ENCODE data around the gene ADCY5. TPM values are rescaled to one million over a fixed set of nuclear protein-coding genes. Genes with fewer than 3 reads are reported as not detected.
"Not testable (repeated sequence)": the region's sequence is repeated elsewhere in the genome, so short reads cannot be mapped to it uniquely, and the experiment has no call there.

Gene ADCY5
- total RNA-seq, 1 experiment from 2014 or later = 1.4 TPM

- intact Hi-C loops (cut with micrococcal nuclease; ENCODE audit: unreplicated experiment) = loop anchor here (1.0 kb wide), 1 partner anchor 160 kb away; no protein-coding TSS in a partner anchor
- Histone ChIP-seq H3K27me3 (ENCODE audit: control insufficient read depth, insufficient read depth, low read length) (no peaks in the 10 kb centered on the region), H3K4me1 (ENCODE audit: control insufficient read depth, insufficient read depth, low read length) (no peaks in the 10 kb centered on the region), H3K36me3 (ENCODE audit: control insufficient read depth, insufficient read depth, low read length) (peaks cover 5% of the 10 kb centered on the region; the same call in 1 of the 2 replicates), H3K27ac (ENCODE audit: low read length) (no peak overlapping the region), H3K9me3 (ENCODE audit: control insufficient read depth, insufficient read depth, low read depth, low read length) (no peaks in the 10 kb centered on the region), H3K4me3 (ENCODE audit: low read depth in 2 of 2, low read length in 2 of 2) (no peak overlapping the region)
- TF ChIP-seq CTCF (IDR thresholded peaks at IDR 0.05) (no peak), REST (IDR thresholded peaks at IDR 0.05; ENCODE audit: insufficient read depth in 1 of 2, low read depth in 2 of 2, low read length in 1 of 2) (no peak), POLR2AphosphoS5 (IDR thresholded peaks at IDR 0.05; ENCODE audit: low read depth, low read length) (no peak), SIN3A (IDR thresholded peaks at IDR 0.05; ENCODE audit: borderline replicate concordance, insufficient read depth, low read depth, low read length) (no peak), TCF7L2 (IDR thresholded peaks at IDR 0.05; ENCODE audit: low read depth, low read length) (no peak)
- no TSS peak for BruUV-seq (replicated peaks)
- in situ Hi-C loops (cut with HindIII; ENCODE audit: low pct_unique_long_range_greater_than_20kb, low sequenced_read_pairs) = no loop called here
- ChIA-PET POLR2A (no interaction called here), CTCF (interaction anchor here (0.6 to 1.0 kb wide), 3 partner anchors 146 to 160 kb away, joined by 3 read pairs; no protein-coding TSS in a partner anchor)
- ATAC-seq (no peak), DNase-seq (ENCODE audit: low read depth, low spot score) (no peak)
Measured at GRCh38 chr3:123488645-123489347, 39.9 kb upstream of the ADCY5 start.

GRCh38 chr3:123487063-123487462, 38.2 kb upstream of the ADCY5 start:
- CTCF ChIA-PET; DNase-seq (ENCODE audit: low read depth, low spot score); H3K27me3 ChIP-seq (ENCODE audit: control insufficient read depth, insufficient read depth, low read length); H3K36me3 ChIP-seq (ENCODE audit: control insufficient read depth, insufficient read depth, low read length); H3K27ac ChIP-seq (ENCODE audit: low read length); in situ Hi-C loops (cut with HindIII; ENCODE audit: low pct_unique_long_range_greater_than_20kb, low sequenced_read_pairs); H3K9me3 ChIP-seq (ENCODE audit: control insufficient read depth, insufficient read depth, low read depth, low read length); ATAC-seq; BruUV-seq (replicated peaks); H3K4me3 ChIP-seq (ENCODE audit: low read depth in 2 of 2, low read length in 2 of 2); intact Hi-C loops (cut with micrococcal nuclease; ENCODE audit: unreplicated experiment); H3K4me1 ChIP-seq (ENCODE audit: control insufficient read depth, insufficient read depth, low read length); POLR2A ChIA-PET: not testable (repeated sequence)

- no peaks in the 10 kb centered on the region for H3K4me1 ChIP-seq (ENCODE audit: control insufficient read depth, insufficient read depth, low read length)
- in situ Hi-C loops (cut with HindIII; ENCODE audit: low pct_unique_long_range_greater_than_20kb, low sequenced_read_pairs) = no loop called here
- no peaks in the 10 kb centered on the region for H3K36me3 ChIP-seq (ENCODE audit: control insufficient read depth, insufficient read depth, low read length)
- no peak for TF ChIP-seq REST (IDR thresholded peaks at IDR 0.05; ENCODE audit: insufficient read depth in 1 of 2, low read depth in 2 of 2, low read length in 1 of 2)
- TF ChIP-seq CTCF (IDR thresholded peaks at IDR 0.05) = no peak
- TF ChIP-seq POLR2AphosphoS5 (IDR thresholded peaks at IDR 0.05; ENCODE audit: low read depth, low read length) = no peak
- TF ChIP-seq TCF7L2 (IDR thresholded peaks at IDR 0.05; ENCODE audit: low read depth, low read length) = no peak
- no peak for TF ChIP-seq SIN3A (IDR thresholded peaks at IDR 0.05; ENCODE audit: borderline replicate concordance, insufficient read depth, low read depth, low read length)
- DNase-seq (ENCODE audit: low read depth, low spot score) (no peak), ATAC-seq (no peak)
- CTCF ChIA-PET = no interaction called here
- H3K27me3 ChIP-seq (ENCODE audit: control insufficient read depth, insufficient read depth, low read length) = no peaks in the 10 kb centered on the region
- H3K27ac ChIP-seq (ENCODE audit: low read length) = no peak overlapping the region
- BruUV-seq (replicated peaks) = no TSS peak
- H3K4me3 ChIP-seq (ENCODE audit: low read depth in 2 of 2, low read length in 2 of 2) = no peak overlapping the region
- intact Hi-C loops (cut with micrococcal nuclease; ENCODE audit: unreplicated experiment) = no loop called here
- H3K9me3 ChIP-seq (ENCODE audit: control insufficient read depth, insufficient read depth, low read depth, low read length) = no peaks in the 10 kb centered on the region
- POLR2A ChIA-PET = no interaction called here
Measured at GRCh38 chr3:123486460-123486859, 37.6 kb upstream of the ADCY5 start.

Data from Panc1 (cell line).